Retina (tissue), 1 donor: Measurements from ENCODE around the gene CC2D2A.
A peak's percentile ranks its signal among the peaks of the same experiment; 100 is the strongest.
"Not testable (repeated sequence)": the region's sequence is repeated elsewhere in the genome, so short reads cannot be mapped to it uniquely, and the experiment has no call there.

Experiments
- DNase-seq: peaks from one replicate; pipeline ENCODE4 v3.0.0-alpha.2; 2016

The CC2D2A gene

GRCh38 chr4:15470128-15470475 lies 420 bp downstream of the CC2D2A start:
- DNase-seq, result no peak

DNA sequence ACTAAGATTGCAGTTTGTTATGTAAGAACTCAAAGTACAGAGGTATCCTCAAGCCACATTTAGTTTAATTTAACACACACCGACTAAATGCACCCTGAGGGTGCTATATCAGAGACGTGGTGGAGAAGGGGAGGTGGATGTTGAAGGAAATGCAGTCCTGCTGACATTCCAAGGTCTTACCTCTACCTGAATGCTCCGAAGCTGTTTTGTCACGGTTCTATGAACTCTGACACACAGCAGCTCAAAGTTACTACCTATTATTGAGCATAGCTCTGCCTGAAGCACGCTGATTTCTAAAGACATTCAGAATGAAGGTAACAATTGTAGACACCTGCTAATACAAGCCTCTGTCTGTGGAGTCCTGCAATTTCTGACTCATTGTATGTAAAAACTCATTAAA lies 6.7 kb downstream of the CC2D2A start:
- DNase-seq, result no peak

DNA sequence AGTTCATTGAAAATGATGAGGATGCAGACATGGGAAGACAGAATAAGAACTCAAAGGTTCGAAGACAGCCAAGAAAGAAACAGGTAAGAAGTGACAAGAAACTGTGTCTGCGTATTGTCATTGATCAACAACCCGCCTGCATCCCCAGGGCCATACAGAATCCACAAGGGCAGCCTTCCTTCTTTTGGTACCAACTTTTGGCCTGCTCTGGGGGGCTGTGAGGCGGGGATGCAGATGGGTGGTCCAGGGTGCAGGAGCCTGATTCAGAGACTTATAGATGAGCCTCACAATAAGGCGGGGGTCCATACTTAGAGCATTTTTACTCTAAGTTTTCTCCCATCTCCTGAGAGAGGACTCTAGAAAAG lies 9.0 kb downstream of the CC2D2A start:
- DNase-seq, result no peak

- peak; percentile 96 for DNase-seq
Observed at GRCh38 chr4:15479089-15479912, 9.6 kb downstream of the CC2D2A start.

GRCh38 chr4:15479913-15480185 lies 10.2 kb downstream of the CC2D2A start:
- no peak for DNase-seq

DNA sequence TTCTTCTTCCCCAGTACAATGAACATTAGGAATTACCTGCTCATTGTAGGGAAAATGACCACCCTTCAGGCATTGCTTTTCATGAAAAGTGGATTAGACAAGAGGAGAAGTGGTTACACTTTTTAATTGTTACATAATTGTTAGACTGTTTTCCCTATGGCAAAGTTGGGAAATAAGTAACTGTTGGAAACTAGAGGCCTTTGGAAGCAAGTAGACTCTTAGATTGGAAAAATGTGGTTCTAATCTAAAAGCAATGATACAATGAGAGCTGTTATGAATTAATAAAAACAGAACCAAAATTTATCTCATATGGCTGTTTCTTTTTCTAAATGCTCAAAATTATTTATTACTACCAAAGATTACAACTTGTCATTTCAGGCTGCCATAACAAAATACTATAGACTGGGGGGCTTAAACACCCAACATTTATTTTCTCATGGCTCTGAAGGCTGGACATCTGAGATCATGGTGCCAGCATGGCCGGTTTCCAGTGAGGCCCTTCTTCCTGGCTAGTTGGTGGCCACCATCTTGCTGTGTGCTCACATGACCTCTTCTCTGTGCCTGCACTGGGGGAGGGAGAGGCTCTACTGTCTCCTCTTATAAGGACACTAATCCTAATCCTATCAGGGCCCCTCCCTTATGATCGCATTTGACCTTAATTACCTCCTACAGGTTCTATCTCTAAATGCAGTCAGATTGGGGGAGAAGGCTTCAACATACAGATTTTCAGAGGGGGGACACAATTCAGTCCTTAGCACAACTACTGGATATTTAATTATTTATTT lies 12.5 kb downstream of the CC2D2A start:
- DNase-seq, result no peak

- DNase-seq, result no peak
Observed at GRCh38 chr4:15482842-15483241, 13.2 kb downstream of the CC2D2A start.

GRCh38 chr4:15488136-15488535 lies 18.5 kb downstream of the CC2D2A start:
- DNase-seq, result no peak

GRCh38 chr4:15488658-15489470 lies 19.2 kb downstream of the CC2D2A start:
- no peak for DNase-seq

DNA sequence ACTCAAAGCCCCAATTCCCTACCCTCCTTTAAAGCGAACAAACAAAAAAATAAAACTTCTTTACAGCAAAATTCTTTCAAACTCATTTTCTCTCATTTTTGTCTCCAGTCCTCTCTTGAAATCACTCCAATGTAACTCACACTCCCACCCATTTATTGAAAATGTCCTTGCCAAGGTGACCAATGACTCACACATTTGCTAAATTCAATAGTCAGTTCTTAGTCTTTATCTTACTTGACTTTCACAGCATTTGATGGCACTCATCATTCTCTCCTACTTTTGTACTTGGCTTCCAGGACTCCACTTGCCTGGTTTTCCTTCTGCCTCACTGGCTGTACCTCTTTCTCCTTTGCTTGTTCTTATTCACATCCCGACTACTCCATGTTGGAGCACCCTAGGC lies 19.9 kb downstream of the CC2D2A start:
- DNase-seq, result no peak

GRCh38 chr4:15493411-15493810 lies 23.7 kb downstream of the CC2D2A start:
- DNase-seq, result no peak

- no peak for DNase-seq
Observed at GRCh38 chr4:15495621-15496020, 25.9 kb downstream of the CC2D2A start.

DNA sequence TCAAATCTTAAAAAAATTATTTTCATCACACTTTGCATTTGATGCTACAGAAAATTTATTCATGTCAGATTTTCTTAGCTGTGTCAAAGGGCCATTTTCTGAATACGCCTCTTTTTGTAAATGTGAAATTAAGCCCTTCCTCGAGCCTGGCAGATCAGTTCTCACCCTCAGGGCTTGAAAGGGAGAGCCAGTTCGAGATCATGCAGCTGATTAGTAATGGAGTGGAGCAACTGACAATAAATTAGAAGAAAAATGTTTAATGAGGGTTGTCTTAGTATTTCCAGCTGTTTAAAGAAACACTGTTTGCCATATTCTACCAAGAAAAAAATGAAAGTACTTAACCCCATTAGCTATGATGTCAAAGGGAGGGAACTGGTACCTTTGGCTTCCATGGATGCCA lies 28.7 kb downstream of the CC2D2A start:
- DNase-seq, result no peak

- no peak for DNase-seq
Observed at GRCh38 chr4:15500701-15501100, 31.0 kb downstream of the CC2D2A start.

- no peak for DNase-seq
Observed at GRCh38 chr4:15501941-15502340, 32.3 kb downstream of the CC2D2A start.

- DNase-seq, result no peak
Observed at GRCh38 chr4:15502384-15502783, 32.7 kb downstream of the CC2D2A start.

DNA sequence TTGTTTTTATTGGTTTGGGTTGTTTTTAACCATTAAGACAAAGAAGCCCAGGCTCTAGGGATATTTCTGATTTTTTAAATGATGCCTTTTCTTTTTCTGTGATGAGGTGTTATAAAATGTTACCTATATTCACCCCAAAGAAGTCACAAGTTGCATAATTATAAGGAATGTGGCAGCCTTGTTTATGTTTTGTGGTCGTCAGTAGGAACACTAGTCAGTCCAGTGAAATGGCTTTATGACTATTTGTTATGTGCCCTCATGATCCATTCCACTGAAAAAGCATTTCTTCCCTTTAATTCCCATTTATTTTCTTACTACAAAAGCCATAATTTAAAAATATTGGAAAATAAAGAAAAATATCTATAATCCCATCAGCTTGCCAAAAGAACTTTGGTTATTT lies 34.4 kb downstream of the CC2D2A start:
- DNase-seq, result no peak

DNA sequence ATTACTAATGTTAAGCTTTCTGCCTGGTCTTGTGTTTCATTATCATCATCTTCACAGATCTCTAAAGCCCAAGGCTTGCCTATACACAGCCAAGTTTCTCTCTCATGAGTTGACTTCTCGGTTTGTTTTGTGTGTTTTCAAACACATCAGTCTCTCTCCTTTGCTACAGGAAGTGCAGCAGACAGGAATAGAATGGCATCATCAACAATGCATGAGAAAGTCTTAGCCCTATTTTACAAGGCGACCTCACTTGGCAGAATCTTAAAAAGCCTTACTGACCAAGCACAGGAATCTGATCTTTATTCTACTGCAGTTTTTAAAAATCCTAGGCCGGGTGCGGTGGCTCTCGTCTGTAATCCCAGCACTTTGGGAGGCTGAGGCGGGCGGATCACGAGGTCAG lies 36.8 kb downstream of the CC2D2A start:
- DNase-seq, result no peak

DNA sequence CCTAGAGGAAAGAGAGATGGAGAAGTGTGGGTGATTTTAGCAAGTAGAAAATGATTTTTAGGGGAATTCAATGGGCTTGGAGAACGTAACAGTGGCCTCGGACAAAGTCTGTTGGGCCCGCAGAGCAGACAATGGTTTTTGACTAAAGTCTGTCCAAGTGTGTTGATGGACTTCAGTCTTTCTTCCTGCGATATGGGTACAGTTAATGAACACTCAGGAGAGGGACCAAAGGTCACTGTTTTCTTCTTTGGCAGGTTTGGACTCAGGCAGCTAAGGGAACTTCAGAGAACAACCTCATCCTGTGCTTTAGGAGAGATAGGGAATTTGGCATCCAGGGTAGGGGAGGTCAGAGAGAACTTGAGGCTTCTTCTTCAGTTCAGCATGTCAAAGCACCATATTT lies 38.0 kb downstream of the CC2D2A start:
- DNase-seq, result no peak

GRCh38 chr4:15510961-15511360 lies 41.3 kb downstream of the CC2D2A start:
- no peak for DNase-seq

DNA sequence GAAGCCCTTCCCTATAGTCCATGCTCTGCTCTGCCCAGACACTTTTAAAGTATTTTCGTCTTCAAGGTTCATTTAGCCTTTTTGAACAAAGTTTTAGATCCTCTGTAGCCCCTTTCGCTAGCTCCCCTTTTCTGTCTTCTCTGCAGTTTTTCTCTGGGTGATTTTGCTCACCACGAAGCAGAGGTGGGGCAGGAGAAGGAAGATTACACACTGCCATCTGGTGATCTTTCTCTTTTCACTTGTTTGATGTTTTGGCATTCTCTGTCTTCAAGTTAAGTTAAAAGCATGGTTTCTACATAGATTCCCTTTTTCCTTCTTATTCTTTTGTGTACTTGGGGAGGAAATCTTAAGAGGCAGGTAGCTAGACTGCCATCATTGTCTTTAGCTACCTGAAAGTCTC lies 43.9 kb downstream of the CC2D2A start:
- no peak for DNase-seq

- DNase-seq, result no peak
Observed at GRCh38 chr4:15515106-15515505, 45.4 kb downstream of the CC2D2A start.

GRCh38 chr4:15516494-15516893 lies 46.8 kb downstream of the CC2D2A start:
- no peak for DNase-seq

DNA sequence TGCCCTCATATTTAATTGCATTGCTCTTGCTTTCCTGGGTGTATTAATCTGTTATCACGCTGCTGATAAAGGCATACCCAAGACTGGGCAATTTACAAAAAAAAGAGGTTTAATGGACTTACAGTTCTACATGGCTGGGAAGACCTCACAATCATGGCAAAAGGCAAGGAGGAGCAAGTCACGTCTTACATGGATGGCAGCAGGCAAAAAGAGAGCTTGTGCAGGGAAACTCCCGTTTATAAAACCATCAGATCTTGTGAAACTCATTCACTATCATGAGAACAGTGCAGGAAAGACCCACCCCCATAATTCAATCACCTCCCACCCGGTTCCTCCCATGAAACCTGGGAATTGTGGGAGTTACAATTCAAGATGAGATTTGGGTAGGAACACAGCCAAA lies 48.0 kb downstream of the CC2D2A start:
- DNase-seq, result not testable (repeated sequence)
